Kidney (tissue), 14 donors: ENCODE results near the gene ARNT2. TPM values are rescaled to one million over a fixed set of nuclear protein-coding genes. Genes with fewer than 3 reads are reported as not detected.

Experiments used
- DNase-seq, 5 donors: peaks; one replicate each; pipeline ENCODE4 v3.0.0-alpha.2; 2013 to 2020
- FAIRE-seq: peaks from 2 replicates; lab custom pipeline; 2012; peaks lifted over from hg19 to GRCh38; lab: Jason Lieb, UNC
- H3K27ac ChIP-seq, 2 donors: one replicate each; pipeline ENCODE4 v1.7.0; 2013; ENCODE audit warnings: low read depth in 2 of 2, low read length in 2 of 2, inconsistent platforms in 1 of 2
- H3K27me3 ChIP-seq: one replicate; pipeline ENCODE4 v1.7.1; 2013; ENCODE audit warnings: low read length, inconsistent platforms; ENCODE audit not compliant: control insufficient read depth, insufficient read depth
- H3K36me3 ChIP-seq, 3 donors: one replicate each; pipeline versions ENCODE4 v1.7.0 to v1.7.1; 2013; ENCODE audit warnings: low read length in 3 of 3, control low read depth in 1 of 3, inconsistent platforms in 1 of 3; ENCODE audit not compliant: insufficient read depth in 3 of 3, control insufficient read depth in 2 of 3
- H3K4me1 ChIP-seq, 3 donors: one replicate each; pipeline versions ENCODE4 v1.7.0 to v1.7.1; 2013; ENCODE audit warnings: low read length in 3 of 3, inconsistent platforms in 1 of 3, low read depth in 1 of 3; ENCODE audit not compliant: control insufficient read depth in 2 of 3, insufficient read depth in 2 of 3
- H3K4me3 ChIP-seq, 3 donors: one replicate each; pipeline versions ENCODE4 v1.7.0 to v1.8.1; 2013; ENCODE audit warnings: low read length in 3 of 3, control low read depth in 1 of 3, inconsistent platforms in 1 of 3
- H3K9ac ChIP-seq, 3 donors: one replicate each; pipeline versions ENCODE4 v1.7.0 to v1.7.1; 2013; ENCODE audit warnings: low read length in 3 of 3, control low read depth in 1 of 3, inconsistent platforms in 1 of 3
- H3K9me3 ChIP-seq, 3 donors: one replicate each; pipeline versions ENCODE4 v1.7.0 to v1.7.1; 2013; ENCODE audit warnings: low read length in 3 of 3, control low read depth in 1 of 3, inconsistent platforms in 1 of 3; ENCODE audit not compliant: control insufficient read depth in 2 of 3, insufficient read depth in 1 of 3
- intact Hi-C: fragments of 100-400 bp; cut with DNase I; formaldehyde crosslinking; loops from one replicate; pipeline ENCODE4 v1.11.1; 2022
- polyA plus RNA-seq: library from polyadenylated mRNA; stranded (reverse); fragments of 350-450 nt; fragmentation: Illumina TruSeq; extraction: RNeasy Lipid Tissue Mini Kit (QIAGEN cat#74804); gene quantifications from one replicate; pipeline ENCODE4 v1.2.3, GENCODE V29; 2014; ENCODE audit warnings: low read depth, low replicate concordance; ENCODE audit not compliant: insufficient read depth
- total RNA-seq: library from RNA; stranded (reverse); fragmentation: NEBNext Ultra II Directional; extraction: Animal tissue kit (Norgen Biotek cat#: 25700); gene quantifications from one replicate; pipeline ENCODE4 v1.2.1, GENCODE V29; 2021
- TF ChIP-seq, protein P1 (sequence below): IDR thresholded peaks from 3 replicates; pipeline ENCODE4 v1.5.1; 2012; ENCODE audit warnings: mild to moderate bottlenecking, moderate library complexity, borderline replicate concordance; ENCODE audit not compliant: insufficient read depth; ENCODE audit errors: extremely low read depth
- donor health status: control.
- donor health status: control.
- donor health status: control.
- donor health status: control.
- donor health status: control.
- donor health status: DM: yes; HTN: yes; CAD: no.
- donor health status: Normal renal cell carcinoma (clear cell type).

ARNT2 gene
- total and polyA plus RNA-seq, 2 donors from 2014 or later = 12.2 to 38.2 TPM

DNA sequence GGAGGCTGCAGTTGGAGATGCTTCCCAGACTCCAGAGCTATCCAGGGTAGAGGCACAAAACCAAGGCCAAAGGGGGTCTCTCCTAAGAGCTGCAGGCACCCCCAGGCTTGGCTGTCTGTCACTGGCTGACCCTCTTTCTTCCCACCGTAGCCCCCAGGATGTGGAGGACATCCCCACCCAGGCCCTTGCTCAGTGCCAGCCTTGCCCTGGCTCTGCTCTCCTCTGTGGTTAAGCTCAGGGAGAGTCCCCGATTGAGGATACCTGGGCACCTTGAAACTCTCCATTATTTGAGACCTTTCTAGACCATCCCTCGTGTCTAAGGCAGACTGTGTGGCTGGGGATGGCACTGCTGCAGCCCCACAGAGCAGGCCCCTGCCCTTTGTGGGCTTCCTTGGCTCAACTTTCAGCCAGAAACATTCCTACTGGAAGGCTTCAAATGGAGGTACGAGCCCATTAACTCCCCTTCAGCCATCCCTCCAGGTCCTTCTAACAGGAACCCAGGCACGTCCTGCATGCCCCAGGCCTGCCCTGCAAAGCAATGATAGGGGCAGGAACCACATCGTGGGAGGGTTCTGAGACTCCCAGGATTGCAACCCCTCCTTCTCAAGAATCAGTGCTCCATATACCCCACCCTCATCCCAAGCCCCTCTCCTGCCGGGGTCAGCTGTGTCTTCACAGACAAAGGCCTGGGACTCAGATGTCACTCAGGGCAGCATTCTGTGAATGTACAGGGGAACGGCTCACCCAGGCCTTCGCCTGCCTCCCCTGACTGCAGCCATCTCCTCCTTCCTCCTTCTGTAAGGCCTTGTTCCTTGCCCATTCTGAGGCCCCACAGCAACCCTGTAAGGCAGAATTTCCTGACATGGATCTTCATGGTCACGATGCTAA lies 188.0 kb downstream of the ARNT2 start:
- no peak overlapping the region for H3K4me3 ChIP-seq
- H3K9me3 ChIP-seq = no peaks in the 10 kb centered on the region
- TF ChIP-seq, protein P1, sequence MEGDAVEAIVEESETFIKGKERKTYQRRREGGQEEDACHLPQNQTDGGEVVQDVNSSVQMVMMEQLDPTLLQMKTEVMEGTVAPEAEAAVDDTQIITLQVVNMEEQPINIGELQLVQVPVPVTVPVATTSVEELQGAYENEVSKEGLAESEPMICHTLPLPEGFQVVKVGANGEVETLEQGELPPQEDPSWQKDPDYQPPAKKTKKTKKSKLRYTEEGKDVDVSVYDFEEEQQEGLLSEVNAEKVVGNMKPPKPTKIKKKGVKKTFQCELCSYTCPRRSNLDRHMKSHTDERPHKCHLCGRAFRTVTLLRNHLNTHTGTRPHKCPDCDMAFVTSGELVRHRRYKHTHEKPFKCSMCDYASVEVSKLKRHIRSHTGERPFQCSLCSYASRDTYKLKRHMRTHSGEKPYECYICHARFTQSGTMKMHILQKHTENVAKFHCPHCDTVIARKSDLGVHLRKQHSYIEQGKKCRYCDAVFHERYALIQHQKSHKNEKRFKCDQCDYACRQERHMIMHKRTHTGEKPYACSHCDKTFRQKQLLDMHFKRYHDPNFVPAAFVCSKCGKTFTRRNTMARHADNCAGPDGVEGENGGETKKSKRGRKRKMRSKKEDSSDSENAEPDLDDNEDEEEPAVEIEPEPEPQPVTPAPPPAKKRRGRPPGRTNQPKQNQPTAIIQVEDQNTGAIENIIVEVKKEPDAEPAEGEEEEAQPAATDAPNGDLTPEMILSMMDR = no peak
- DNase-seq (peak in 1 of 5 donors; percentile 22), FAIRE-seq (no peak)
- H3K9ac ChIP-seq = no peak overlapping the region
- intact Hi-C loops = no loop called here
- no peaks in the 10 kb centered on the region for H3K27me3 ChIP-seq
- no peaks in the 10 kb centered on the region for H3K4me1 ChIP-seq
- no peak overlapping the region for H3K27ac ChIP-seq
- H3K36me3 ChIP-seq = peaks cover 0 to 10% (median 4%) of the 10 kb centered on the region in 3 donors

DNA sequence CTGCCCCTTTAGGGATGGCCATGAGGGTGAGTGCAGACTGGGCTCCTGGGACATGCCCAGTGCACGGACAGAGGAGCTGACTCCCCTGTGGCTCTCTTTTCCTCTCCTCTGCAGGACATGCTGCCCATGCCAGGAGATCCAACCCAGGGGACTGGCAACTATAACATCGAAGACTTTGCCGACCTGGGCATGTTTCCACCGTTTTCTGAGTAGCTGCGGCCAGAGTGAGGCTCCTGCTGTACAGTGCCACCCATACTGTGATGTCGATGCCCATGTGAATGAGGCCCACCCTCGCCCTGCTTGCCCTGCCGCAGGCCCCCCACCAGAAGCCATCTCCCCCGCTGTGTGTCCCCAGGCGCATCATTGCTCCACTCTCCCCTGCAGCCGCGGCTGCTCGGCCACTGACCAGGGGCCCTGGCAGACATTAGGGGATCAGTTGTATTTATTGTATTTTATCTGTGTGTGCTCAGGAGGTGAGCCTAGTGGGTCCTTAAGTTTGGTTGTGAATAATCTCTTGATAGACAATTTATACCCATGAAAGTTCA lies 189.4 kb downstream of the ARNT2 start:
- Histone ChIP-seq H3K9me3 (no peaks in the 10 kb centered on the region), H3K27me3 (no peaks in the 10 kb centered on the region), H3K4me3 (no peak overlapping the region), H3K4me1 (no peaks in the 10 kb centered on the region), H3K9ac (no peak overlapping the region), H3K27ac (no peak overlapping the region), H3K36me3 (peaks cover 0 to 10% (median 4%) of the 10 kb centered on the region in 3 donors)
- FAIRE-seq (no peak), DNase-seq (no peak)
- TF ChIP-seq, protein P1 = no peak
- intact Hi-C loops = no loop called here

DNA sequence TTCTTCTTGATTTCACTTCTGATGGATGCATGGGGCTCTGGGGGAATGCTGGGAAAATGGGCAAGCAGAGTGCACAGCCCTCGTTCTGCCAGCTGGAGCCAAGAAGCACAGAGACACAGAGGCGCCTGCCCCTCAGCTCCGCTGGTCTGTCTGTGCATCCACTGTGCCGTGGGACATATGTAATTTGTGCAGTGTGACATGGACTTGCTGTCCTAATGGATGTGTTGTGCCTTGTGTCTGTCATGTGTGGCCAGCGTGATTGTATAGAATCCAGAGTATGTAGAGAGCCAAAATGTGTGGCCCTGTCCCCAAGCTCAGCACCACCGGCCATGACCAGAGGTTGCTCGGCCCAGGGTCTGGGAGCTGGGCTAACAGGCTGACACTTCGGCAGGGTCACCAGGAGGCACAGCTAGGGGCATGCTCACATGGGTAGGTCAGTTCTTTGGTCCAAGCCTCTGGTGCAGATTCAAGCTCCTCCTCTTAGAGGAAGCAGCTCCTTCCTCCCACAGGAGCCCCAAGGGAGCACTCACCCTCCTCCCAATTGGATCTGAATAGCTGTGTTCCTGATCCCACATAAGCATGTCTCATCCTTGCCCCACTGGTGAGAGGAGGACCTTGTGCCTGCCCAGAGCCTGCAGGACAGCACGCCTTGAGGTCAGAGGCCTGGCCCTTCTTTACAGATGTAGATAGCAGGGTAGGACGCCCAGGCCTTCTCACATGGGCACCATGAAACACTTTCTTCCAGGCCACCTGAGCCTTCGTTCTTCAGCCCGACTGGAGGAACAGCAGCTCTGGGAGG lies 190.1 kb downstream of the ARNT2 start:
- H3K4me1 ChIP-seq = no peaks in the 10 kb centered on the region
- FAIRE-seq = no peak
- no peak overlapping the region for H3K4me3 ChIP-seq
- no peaks in the 10 kb centered on the region for H3K27me3 ChIP-seq
- H3K9me3 ChIP-seq = no peaks in the 10 kb centered on the region
- TF ChIP-seq, protein P1 = no peak
- H3K27ac ChIP-seq = no peak overlapping the region
- intact Hi-C loops = no loop called here
- no peak overlapping the region for H3K9ac ChIP-seq
- DNase-seq = no peak
- peaks cover 0 to 10% (median 4%) of the 10 kb centered on the region in 3 donors for H3K36me3 ChIP-seq
